H1 (cell line): ENCODE results near the gene TIMM8A. TPM values are rescaled to one million over a fixed set of nuclear protein-coding genes. Genes with fewer than 3 reads are reported as not detected.

Experiments
- CTCF ChIA-PET: fragments of 300-600 bp; sonication (Branson Sonifier 250); formaldehyde crosslinking; loops from one replicate; lab custom pipeline; 2021; ENCODE audit not compliant: partially characterized antibody; lab: Charles Lee
- POLR2A ChIA-PET: fragments of 300-600 bp; sonication (Branson Sonifier 250); formaldehyde crosslinking; loops from one replicate; lab custom pipeline; 2021; ENCODE audit warnings: inconsistent platforms; ENCODE audit not compliant: partially characterized antibody; lab: Charles Lee
- DNase-seq, 2 experiments: peaks; one replicate each; pipeline versions ENCODE4 v3.0.0 to v3.0.0-alpha.2; 2010 to 2022; ENCODE audit warnings: low spot score in 2 of 2, low read depth in 1 of 2, mixed read lengths in 1 of 2
- FAIRE-seq: peaks from 2 replicates; lab custom pipeline; 2011; peaks lifted over from hg19 to GRCh38; lab: Jason Lieb, UNC
- H2AFZ ChIP-seq: 2 replicates; pipeline ENCODE4 v1.8.1; 2012; ENCODE audit warnings: low read length, inconsistent platforms
- H2AK5ac ChIP-seq: 2 replicates; pipeline ENCODE4 v1.6.1; 2013; ENCODE audit warnings: low read depth, low read length
- H2BK120ac ChIP-seq: replicated peaks from 2 replicates; pipeline ENCODE3; 2013; ENCODE audit warnings: low read depth, low read length, inconsistent platforms
- H2BK12ac ChIP-seq: 2 replicates; pipeline ENCODE4 v1.6.1; 2013; ENCODE audit warnings: low read depth, low read length
- H2BK15ac ChIP-seq: 2 replicates; pipeline ENCODE4 v1.6.1; 2013; ENCODE audit warnings: low read length
- H2BK20ac ChIP-seq: 2 replicates; pipeline ENCODE4 v1.6.1; 2013; ENCODE audit warnings: low read length
- H2BK5ac ChIP-seq: 2 replicates; pipeline ENCODE4 v1.6.1; 2013; ENCODE audit warnings: low read depth, low read length
- H3K14ac ChIP-seq: 2 replicates; pipeline ENCODE4 v1.6.1; 2013; ENCODE audit warnings: inconsistent platforms; ENCODE audit not compliant: insufficient read length
- H3K18ac ChIP-seq: 2 replicates; pipeline ENCODE4 v1.6.1; 2013; ENCODE audit warnings: low read length; ENCODE audit errors: extremely low read depth
- H3K23ac ChIP-seq: 2 replicates; pipeline ENCODE4 v1.6.1; 2013; ENCODE audit warnings: inconsistent platforms; ENCODE audit not compliant: insufficient read length
- H3K23me2 ChIP-seq: 2 replicates; pipeline ENCODE4 v1.6.1; 2013; ENCODE audit warnings: low read depth, low read length
- H3K27ac ChIP-seq: 2 replicates; pipeline ENCODE4 v1.6.1; 2011; ENCODE audit warnings: low read depth, low read length, inconsistent platforms
- H3K27me3 ChIP-seq, 4 experiments: replicated peaks in 1 of 4; 1 replicate in 1 of 4; 2 replicates in 3 of 4; pipeline versions ENCODE4 v1.6.1 to v1.8.1; 2011 to 2013; ENCODE audit warnings: low read length in 3 of 4, mild to moderate bottlenecking in 3 of 4, inconsistent platforms in 2 of 4, mixed read lengths in 2 of 4, moderate library complexity in 1 of 4; ENCODE audit not compliant: control insufficient read depth in 3 of 4, insufficient read depth in 3 of 4; ENCODE audit errors: extremely low read depth in 1 of 4
- H3K36me3 ChIP-seq, 4 experiments: 2 replicates each; pipeline versions ENCODE4 v1.6.1 to v1.8.1; 2011 to 2013; ENCODE audit warnings: mild to moderate bottlenecking in 4 of 4, low read length in 3 of 4, moderate library complexity in 2 of 4, control low read depth in 1 of 4, inconsistent platforms in 1 of 4; ENCODE audit not compliant: insufficient read depth in 4 of 4, control insufficient read depth in 2 of 4
- H3K4ac ChIP-seq: replicated peaks from 2 replicates; pipeline ENCODE3; 2013; ENCODE audit warnings: low read length, low read depth, mixed read lengths, inconsistent platforms; ENCODE audit not compliant: insufficient read length
- H3K4me1 ChIP-seq, 4 experiments: replicated peaks in 1 of 4; 1 replicate in 1 of 4; 2 replicates in 3 of 4; pipeline versions ENCODE4 v1.6.1 to v1.8.1; 2011 to 2013; ENCODE audit warnings: low read length in 3 of 4, inconsistent platforms in 2 of 4, mixed read lengths in 1 of 4; ENCODE audit not compliant: insufficient read depth in 4 of 4, control insufficient read depth in 3 of 4
- H3K4me2 ChIP-seq, 2 experiments: 2 replicates each; pipeline versions ENCODE4 v1.6.1 to v1.8.1; 2011 to 2013; ENCODE audit warnings: low read depth in 2 of 2, low read length in 2 of 2, control low read depth in 1 of 2, inconsistent platforms in 1 of 2, mild to moderate bottlenecking in 1 of 2; ENCODE audit not compliant: insufficient read depth in 1 of 2
- H3K4me3 ChIP-seq, 4 experiments: fragments of 200-600, 300-600 bp in 1 of 4; sonication (generic), shearing (Covaris generic), sonication (Bioruptor Twin) in 1 of 4; 2 replicates each; pipeline versions ENCODE4 v1.5.1 to v1.8.1; 2011 to 2016; ENCODE audit warnings: low read length in 4 of 4, low read depth in 3 of 4, control low read depth in 2 of 4, inconsistent platforms in 2 of 4, mild to moderate bottlenecking in 2 of 4, mixed read lengths in 1 of 4, moderate library complexity in 1 of 4; ENCODE audit not compliant: insufficient read depth in 2 of 4; ENCODE audit errors: extremely low read depth in 1 of 4
- H3K56ac ChIP-seq: replicated peaks from 2 replicates; pipeline ENCODE3; 2013; ENCODE audit warnings: low read depth, mild to moderate bottlenecking, mixed read lengths, low read length, inconsistent platforms; ENCODE audit not compliant: insufficient read length
- H3K79me1 ChIP-seq: 2 replicates; pipeline ENCODE4 v1.6.1; 2013; ENCODE audit warnings: low read depth, low read length, control low read depth
- H3K79me2 ChIP-seq, 2 experiments: 2 replicates each; pipeline versions ENCODE4 v1.6.1 to v1.8.1; 2012 to 2013; ENCODE audit warnings: low read length in 2 of 2, mild to moderate bottlenecking in 2 of 2, inconsistent platforms in 1 of 2; ENCODE audit not compliant: insufficient read depth in 2 of 2, control insufficient read depth in 1 of 2
- H3K9ac ChIP-seq, 4 experiments: replicated peaks in 1 of 4; 1 replicate in 1 of 4; 2 replicates in 3 of 4; pipeline versions ENCODE4 v1.6.1 to v1.8.1; 2011 to 2013; ENCODE audit warnings: low read depth in 3 of 4, low read length in 3 of 4, control low read depth in 2 of 4, mild to moderate bottlenecking in 2 of 4, moderate library complexity in 2 of 4, inconsistent platforms in 1 of 4; ENCODE audit errors: extremely low read depth in 1 of 4
- H3K9me3 ChIP-seq, 2 experiments: 2 replicates each; pipeline versions ENCODE4 v1.6.1 to v1.8.1; 2012 to 2013; ENCODE audit warnings: mild to moderate bottlenecking in 2 of 2, moderate library complexity in 2 of 2, control low read depth in 1 of 2, inconsistent platforms in 1 of 2, low read depth in 1 of 2, low read length in 1 of 2, mixed read lengths in 1 of 2; ENCODE audit not compliant: insufficient read depth in 2 of 2
- H4K20me1 ChIP-seq, 2 experiments: replicated peaks in 1 of 2; 2 replicates each; pipeline versions ENCODE3 to v1.8.1; 2011 to 2013; ENCODE audit warnings: inconsistent platforms in 2 of 2, low read length in 2 of 2, mild to moderate bottlenecking in 1 of 2; ENCODE audit not compliant: insufficient read depth in 2 of 2, control insufficient read depth in 1 of 2
- H4K5ac ChIP-seq: 2 replicates; pipeline ENCODE4 v1.6.1; 2013; ENCODE audit warnings: low read length, low read depth, mixed read lengths, inconsistent platforms; ENCODE audit not compliant: insufficient read length
- H4K8ac ChIP-seq: 2 replicates; pipeline ENCODE4 v1.8.0; 2013; ENCODE audit warnings: mild to moderate bottlenecking, moderate library complexity, low read length, inconsistent platforms; ENCODE audit not compliant: insufficient read depth; ENCODE audit errors: extremely low read depth
- H4K91ac ChIP-seq: replicated peaks from 2 replicates; pipeline ENCODE3; 2013; ENCODE audit warnings: low read length, mixed read lengths, inconsistent platforms; ENCODE audit not compliant: insufficient read length
- ASH2L ChIP-seq: fragments of 200-600, 300-600 bp; sonication (generic); IDR thresholded peaks from one replicate; pipeline ENCODE4 v1.7.1; 2017; ENCODE audit warnings: low read length
- BCL11A ChIP-seq, 2 experiments: IDR thresholded peaks; one replicate each; pipeline ENCODE4 v1.6.1; 2011; ENCODE audit warnings: low read depth in 2 of 2, low read length in 2 of 2, mild to moderate bottlenecking in 2 of 2
- EZH2 ChIP-seq: fragments of 200-600 bp; sonication (generic); IDR thresholded peaks from 2 replicates; pipeline ENCODE4 v1.7.1; 2012; ENCODE audit warnings: low read depth, mild to moderate bottlenecking, moderate library complexity, low read length, inconsistent platforms; ENCODE audit not compliant: severe bottlenecking
- GABPA ChIP-seq: IDR thresholded peaks from 2 replicates; pipeline ENCODE4 v1.6.1; 2011; ENCODE audit warnings: mild to moderate bottlenecking, low read length, moderate library complexity, borderline replicate concordance; ENCODE audit not compliant: insufficient read depth
- HDAC6 ChIP-seq: IDR thresholded peaks from one replicate; pipeline ENCODE4 v1.7.1; 2012; ENCODE audit warnings: low read depth, mild to moderate bottlenecking, inconsistent platforms, low read length, moderate library complexity
- RBBP5 ChIP-seq: IDR thresholded peaks from 2 replicates; pipeline ENCODE4 v1.7.1; 2012; ENCODE audit warnings: low read depth, mild to moderate bottlenecking, inconsistent platforms, low read length, moderate library complexity, borderline replicate concordance
- SP1 ChIP-seq: IDR thresholded peaks from 2 replicates; pipeline ENCODE4 v1.6.1; 2011; ENCODE audit warnings: low read depth, low read length
- SP4 ChIP-seq: IDR thresholded peaks from 2 replicates; pipeline ENCODE4 v1.6.1; 2012; ENCODE audit warnings: low read length, inconsistent platforms
- WGBS, 2 experiments: shearing (Covaris generic) in 1 of 2; methylation state at CpG; one replicate each; pipeline versions ENCODE4 v1.1.6 to v1.1.7; 2013 to 2015; ENCODE audit warnings: low lambda C conversion rate in 2 of 2, mixed read lengths in 2 of 2, inconsistent platforms in 1 of 2, low coverage in 1 of 2, missing lambda C conversion rate in 1 of 2; ENCODE audit not compliant: insufficient replicate concordance in 2 of 2, insufficient coverage in 1 of 2, insufficient read length in 1 of 2; ENCODE audit errors: extremely low coverage in 1 of 2, missing lambda C conversion rate in 1 of 2; 5-methylcytosine and 5-hydroxymethylcytosine counted together
- polyA plus RNA-seq, 7 experiments: library from polyadenylated mRNA; depleted of rRNA in 3 of 7; stranded (reverse) in 5 of 7; unstranded in 2 of 7; fragments of >200 nt in 5 of 7; fragments of 200-250 nt in 2 of 7; gene quantifications; 1 replicate in 5 of 7; 2 replicates in 1 of 7; 4 replicates in 1 of 7; pipeline versions ENCODE4 v1.2.1 to v1.2.3, GENCODE V29; 2011 to 2013; ENCODE audit warnings: missing spikeins in 2 of 7, mixed read lengths in 2 of 7
- total RNA-seq: library from RNA; stranded (reverse); fragmentation: NEBNext Ultra II Directional; extraction: Animal tissue kit (Norgen Biotek cat#: 25700); gene quantifications from 2 replicates; pipeline ENCODE4 v1.2.1, GENCODE V29; 2021

Gene TIMM8A
- total and polyA plus RNA-seq, 2 of the 8 experiments (the other 6 are each of a cell fraction or from before 2014, with no cell fraction given): 16.1 to 38.1 TPM

DNA sequence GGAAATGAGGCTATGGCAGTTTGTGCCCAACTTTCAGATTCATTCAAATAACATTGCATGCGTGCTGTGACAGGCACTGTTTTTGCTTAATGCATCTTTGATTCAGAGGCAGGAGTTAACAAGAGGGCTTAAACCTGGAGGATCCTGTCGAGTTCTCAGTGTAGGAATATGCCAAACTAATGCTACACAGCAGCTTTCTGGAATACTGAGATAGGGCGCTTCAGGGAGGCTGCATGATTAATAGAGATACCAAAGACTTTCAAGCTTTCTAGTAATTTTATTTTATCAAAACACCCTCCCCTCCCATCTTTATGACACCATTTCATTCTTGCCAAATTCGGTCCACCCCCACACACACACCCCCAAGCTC, 636 bp upstream of the TIMM8A start:
- H2AFZ ChIP-seq: no peak overlapping the region
- H3K4me1 ChIP-seq: no peaks in the 10 kb centered on the region
- peak overlapping the region; percentile 89; the same call in 1 of the 2 replicates for H3K27ac ChIP-seq
- peak overlapping the region in 3 of 4 experiments; percentile 44 to 86 (median 82); a peak in 5 of 7 replicates for H3K9ac ChIP-seq
- no peak overlapping the region for H3K14ac ChIP-seq
- H4K5ac ChIP-seq: peak overlapping the region; percentile 18
- no peak overlapping the region for H4K91ac ChIP-seq
- H2BK5ac ChIP-seq: no peak overlapping the region
- ChIA-PET POLR2A (interaction anchor here (0.9 to 6.2 kb wide), 5 partner anchors 8 to 47 kb away, joined by 3 to 45 read pairs (median 4); partner anchors contain the start of gene RPL36A), CTCF (interaction anchor here (1.7 kb wide), 1 partner anchor 21 kb away, joined by 3 read pairs; no protein-coding TSS in a partner anchor)
- no peak overlapping the region for H3K4ac ChIP-seq
- no peaks in the 10 kb centered on the region for H4K20me1 ChIP-seq
- peak overlapping the region; percentile 63 to 73 for H3K4me2 ChIP-seq
- no peaks in the 10 kb centered on the region for H3K27me3 ChIP-seq
- no peaks in the 10 kb centered on the region for H3K9me3 ChIP-seq
- H3K79me1 ChIP-seq: no peaks in the 10 kb centered on the region
- 0 out of 2 replicates have a peak overlapping the region, but pooled peaks have one; percentile 3 for H2BK15ac ChIP-seq
- TF ChIP-seq RBBP5 (no peak), HDAC6 (no peak), GABPA (no peak), ASH2L (no peak), SP4 (no peak), BCL11A (IDR thresholded peaks at IDR 0.05; ENCODE audit: low read depth in 2 of 2, low read length in 2 of 2) (no peak), EZH2 (no peak), SP1 (no peak)
- no peak overlapping the region for H4K8ac ChIP-seq
- H2BK12ac ChIP-seq: no peak overlapping the region
- peak overlapping the region; percentile 15; the same call in 1 of the 2 replicates for H3K18ac ChIP-seq
- no peak for FAIRE-seq
- peak overlapping the region; percentile 57 to 88 (median 74); a peak in 7 of 8 replicates for H3K4me3 ChIP-seq
- no peak overlapping the region for H2AK5ac ChIP-seq
- H3K23me2 ChIP-seq: peaks cover 3% of the 10 kb centered on the region; the same call in 1 of the 2 replicates
- H3K23ac ChIP-seq: no peak overlapping the region
- 42% methylated on average over 4 of the region's 4 CpGs; no CpG with 5 or more reads in 1 of the 2 experiments for WGBS, 2 experiments
- DNase-seq: no peak
- peaks cover 2 to 12% (median 4%) of the 10 kb centered on the region in 4 experiments; a peak in 4 of 8 replicates for H3K36me3 ChIP-seq
- no peak overlapping the region for H3K56ac ChIP-seq
- H2BK120ac ChIP-seq: no peak overlapping the region
- no peak overlapping the region for H2BK20ac ChIP-seq
- peaks cover 9 to 33% of the 10 kb centered on the region in 2 experiments for H3K79me2 ChIP-seq
